ENCODE measurements around the gene NABP2.
"Not testable (repeated sequence)": the region's sequence is repeated elsewhere in the genome, so short reads cannot be mapped to it uniquely, and the experiment has no call there.

The NABP2 gene

GRCh38 chr12:56267443-56268071 lies 43.4 kb downstream of the NABP2 start:
- H3K27ac ChIP-seq (ENCODE audit: low read depth, low read length) = peak overlapping the region; percentile 57
- H3F3A ChIP-seq (ENCODE audit: insufficient read depth) = peaks cover 34% of the 10 kb centered on the region
- 0 out of 2 replicates have a peak, but pooled peaks cover 6% of the 10 kb centered on the region for H3K36me3 ChIP-seq (ENCODE audit: low read length)
- H4K20me1 ChIP-seq (ENCODE audit: low read depth, low read length) = no peaks in the 10 kb centered on the region
- no peak for TF ChIP-seq CTCF (IDR thresholded peaks at IDR 0.05; ENCODE audit: insufficient read depth, low read length, poor library complexity, severe bottlenecking)
- TF ChIP-seq EZH2phosphoT487 (conservative IDR thresholded peaks at IDR 0.05; ENCODE audit: low read length) = no peak
- H3K9ac ChIP-seq (ENCODE audit: low read length) = peak overlapping the region; percentile 74
- no peaks in the 10 kb centered on the region for H3K27me3 ChIP-seq (ENCODE audit: low read length)
- no peaks in the 10 kb centered on the region for H3K9me3 ChIP-seq (ENCODE audit: insufficient read depth, low read length)
- H3K4me3 ChIP-seq (ENCODE audit: insufficient read depth, low read length, poor library complexity, severe bottlenecking) = peak overlapping the region; percentile 77
- peak overlapping the region; percentile 98 for H3K4me2 ChIP-seq (ENCODE audit: low read depth, low read length, poor library complexity, severe bottlenecking)
- H3K9me2 ChIP-seq (replicated peaks; ENCODE audit: insufficient read depth, low read length) = no peaks in the 10 kb centered on the region
- H3K79me2 ChIP-seq (ENCODE audit: insufficient read depth, low read length) = no peaks in the 10 kb centered on the region
- H2AFZ ChIP-seq (ENCODE audit: low read depth, low read length, severe bottlenecking) = peak overlapping the region; percentile 81

DNA sequence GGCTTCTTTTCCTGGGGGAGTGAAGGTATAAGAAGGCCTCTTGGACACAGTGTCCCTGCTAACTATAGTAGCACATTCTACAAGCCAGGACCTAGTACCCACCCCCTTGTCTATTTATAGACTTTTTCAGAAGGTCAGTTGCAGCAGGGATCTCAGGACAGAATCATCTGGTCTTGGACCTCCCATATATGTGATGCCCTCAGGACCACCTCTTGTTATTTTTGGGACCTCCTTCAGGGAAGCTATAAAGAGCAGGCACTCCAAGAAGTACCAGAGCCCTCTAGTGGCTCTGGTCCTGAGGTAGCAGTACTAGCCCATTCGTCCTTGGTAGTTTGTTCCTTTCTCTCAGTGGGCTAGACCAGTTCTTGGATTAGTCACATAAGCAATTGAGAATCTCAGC lies 46.9 kb downstream of the NABP2 start:
- H3K4me3 ChIP-seq (ENCODE audit: insufficient read depth, low read length, poor library complexity, severe bottlenecking) = no peak overlapping the region
- H3K27me3 ChIP-seq (ENCODE audit: low read length) = no peaks in the 10 kb centered on the region
- no peak overlapping the region for H3K4me2 ChIP-seq (ENCODE audit: low read depth, low read length, poor library complexity, severe bottlenecking)
- H3K27ac ChIP-seq (ENCODE audit: low read depth, low read length) = no peak overlapping the region
- H3K79me2 ChIP-seq (ENCODE audit: insufficient read depth, low read length) = no peaks in the 10 kb centered on the region
- TF ChIP-seq CTCF (IDR thresholded peaks at IDR 0.05; ENCODE audit: insufficient read depth, low read length, poor library complexity, severe bottlenecking) (no peak), EZH2phosphoT487 (conservative IDR thresholded peaks at IDR 0.05; ENCODE audit: low read length) (no peak)
- H4K20me1 ChIP-seq (ENCODE audit: low read depth, low read length) = no peaks in the 10 kb centered on the region
- no peaks in the 10 kb centered on the region for H3K9me2 ChIP-seq (replicated peaks; ENCODE audit: insufficient read depth, low read length)
- no peaks in the 10 kb centered on the region for H3K9me3 ChIP-seq (ENCODE audit: insufficient read depth, low read length)
- no peak overlapping the region for H2AFZ ChIP-seq (ENCODE audit: low read depth, low read length, severe bottlenecking)
- H3K36me3 ChIP-seq (ENCODE audit: low read length) = peaks cover 20% of the 10 kb centered on the region; the same call in 1 of the 2 replicates
- H3K9ac ChIP-seq (ENCODE audit: low read length) = no peak overlapping the region
- peaks cover 34% of the 10 kb centered on the region for H3F3A ChIP-seq (ENCODE audit: insufficient read depth)

- H2AFZ ChIP-seq (ENCODE audit: low read depth, low read length, severe bottlenecking); H3K27ac ChIP-seq (ENCODE audit: low read depth, low read length); H4K20me1 ChIP-seq (ENCODE audit: low read depth, low read length); H3K4me2 ChIP-seq (ENCODE audit: low read depth, low read length, poor library complexity, severe bottlenecking); H3K9me3 ChIP-seq (ENCODE audit: insufficient read depth, low read length); H3K9ac ChIP-seq (ENCODE audit: low read length); H3K9me2 ChIP-seq (replicated peaks; ENCODE audit: insufficient read depth, low read length); H3K27me3 ChIP-seq (ENCODE audit: low read length); H3K4me3 ChIP-seq (ENCODE audit: insufficient read depth, low read length, poor library complexity, severe bottlenecking); H3K79me2 ChIP-seq (ENCODE audit: insufficient read depth, low read length): not testable (repeated sequence)
- Histone ChIP-seq H3F3A (ENCODE audit: insufficient read depth) (peaks cover 30% of the 10 kb centered on the region), H3K36me3 (ENCODE audit: low read length) (peaks cover 20% of the 10 kb centered on the region; the same call in 1 of the 2 replicates)
Measured at GRCh38 chr12:56272468-56272867, 48.3 kb downstream of the NABP2 start.

DNA sequence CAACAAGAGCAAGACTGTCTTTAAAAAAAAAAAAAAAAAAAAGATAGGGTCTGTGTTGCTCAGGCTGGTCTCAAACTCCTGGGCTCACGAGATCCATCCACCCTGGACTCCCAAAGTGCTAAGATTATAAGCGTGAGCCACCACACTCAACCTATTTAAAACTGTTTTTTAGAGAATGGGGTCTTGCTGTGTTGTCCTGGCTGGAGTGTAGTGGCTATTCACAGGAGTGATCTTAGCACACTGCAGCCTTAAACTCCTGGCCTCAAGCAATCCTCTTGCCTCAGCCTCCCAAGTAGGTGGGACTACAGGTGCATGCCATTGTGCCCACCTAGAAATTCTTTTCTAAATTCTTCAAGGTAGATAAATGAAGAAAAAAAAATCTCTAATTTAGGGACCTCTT lies 50.2 kb downstream of the NABP2 start:
- Histone ChIP-seq H3F3A (ENCODE audit: insufficient read depth) (peaks cover 15% of the 10 kb centered on the region), H3K27ac (ENCODE audit: low read depth, low read length) (no peak overlapping the region), H3K79me2 (ENCODE audit: insufficient read depth, low read length) (no peaks in the 10 kb centered on the region), H3K4me2 (ENCODE audit: low read depth, low read length, poor library complexity, severe bottlenecking) (no peak overlapping the region), H3K4me3 (ENCODE audit: insufficient read depth, low read length, poor library complexity, severe bottlenecking) (no peak overlapping the region), H3K9ac (ENCODE audit: low read length) (no peak overlapping the region), H3K9me2 (replicated peaks; ENCODE audit: insufficient read depth, low read length) (no peaks in the 10 kb centered on the region), H4K20me1 (ENCODE audit: low read depth, low read length) (no peaks in the 10 kb centered on the region), H2AFZ (ENCODE audit: low read depth, low read length, severe bottlenecking) (no peak overlapping the region), H3K27me3 (ENCODE audit: low read length) (no peaks in the 10 kb centered on the region), H3K36me3 (ENCODE audit: low read length) (peaks cover 20% of the 10 kb centered on the region; the same call in 1 of the 2 replicates), H3K9me3 (ENCODE audit: insufficient read depth, low read length) (no peaks in the 10 kb centered on the region)
- TF ChIP-seq CTCF (IDR thresholded peaks at IDR 0.05; ENCODE audit: insufficient read depth, low read length, poor library complexity, severe bottlenecking) = no peak
- no peak for TF ChIP-seq EZH2phosphoT487 (conservative IDR thresholded peaks at IDR 0.05; ENCODE audit: low read length)
